GM21529 (cell line): ENCODE data around the gene ATP10A.
"Not testable (repeated sequence)": the region's sequence is repeated elsewhere in the genome, so short reads cannot be mapped to it uniquely, and the experiment has no call there.

ENCODE experiments used
- ATAC-seq: cut with Tn5 transposase; IDR thresholded peaks from one replicate; pipeline ENCODE4 v1.9.1; 2021; ENCODE audit not compliant: unreplicated experiment

ATP10A gene

GRCh38 chr15:25859838-25860645, 3.1 kb downstream of the ATP10A start:
- no peak for ATAC-seq

GRCh38 chr15:25858952-25859760, 4.0 kb downstream of the ATP10A start:
- no peak for ATAC-seq

GRCh38 chr15:25856059-25856458, 7.1 kb downstream of the ATP10A start:
- not testable (repeated sequence) for ATAC-seq

GRCh38 chr15:25852661-25853524, 10.2 kb downstream of the ATP10A start:
- ATAC-seq, result no peak

GRCh38 chr15:25852027-25852426, 11.1 kb downstream of the ATP10A start:
- ATAC-seq, result no peak

GRCh38 chr15:25850154-25851111, 12.7 kb downstream of the ATP10A start:
- peak; percentile 79 for ATAC-seq

- no peak for ATAC-seq
Measured at GRCh38 chr15:25849157-25849921, 13.8 kb downstream of the ATP10A start.

GRCh38 chr15:25848784-25849156, 14.4 kb downstream of the ATP10A start:
- ATAC-seq, result no peak

- no peak for ATAC-seq
Measured at GRCh38 chr15:25848325-25848724, 14.8 kb downstream of the ATP10A start.

GRCh38 chr15:25847051-25847450, 16.1 kb downstream of the ATP10A start:
- ATAC-seq, result no peak

- no peak for ATAC-seq
Measured at GRCh38 chr15:25846377-25846776, 16.8 kb downstream of the ATP10A start.

- no peak for ATAC-seq
Measured at GRCh38 chr15:25844981-25845680, 18.0 kb downstream of the ATP10A start.

- ATAC-seq, result no peak
Measured at GRCh38 chr15:25844542-25844941, 18.6 kb downstream of the ATP10A start.

- ATAC-seq, result no peak
Measured at GRCh38 chr15:25844076-25844475, 19.1 kb downstream of the ATP10A start.

- ATAC-seq, result no peak
Measured at GRCh38 chr15:25839638-25840156, 23.4 kb downstream of the ATP10A start.

GRCh38 chr15:25838871-25839195, 24.3 kb downstream of the ATP10A start:
- no peak for ATAC-seq

GRCh38 chr15:25838191-25838870, 24.8 kb downstream of the ATP10A start:
- ATAC-seq, result no peak

GRCh38 chr15:25832158-25832557, 31.0 kb downstream of the ATP10A start:
- no peak for ATAC-seq
